ENCODE results near the gene CACNA1A. TPM values are rescaled to one million over a fixed set of nuclear protein-coding genes. Genes with fewer than 3 reads are reported as not detected.
A peak's percentile ranks its signal among the peaks of the same experiment; 100 is the strongest.

Gene CACNA1A
- total and polyA plus RNA-seq, 2 of the 4 experiments (the other 2 are of a cell fraction), result 5.9 to 15.0 TPM

GRCh38 chr19:13505761-13506470, 363 bp downstream of the CACNA1A start:
- peak overlapping the region; percentile 68; the same call in 1 of the 2 replicates for H3K4ac ChIP-seq (ENCODE audit: low read depth, low read length)
- dilution Hi-C loops (cut with HindIII; ENCODE audit: low sequenced_read_pairs, unreplicated experiment) (no loop called here), intact Hi-C loops (cut with micrococcal nuclease) (no loop called here), in situ Hi-C loops (cut with MboI; ENCODE audit: low sequenced_read_pairs) (no loop called here)
- 0 out of 2 replicates have a peak overlapping the region, but pooled peaks have one; percentile 42 for H3K23ac ChIP-seq (ENCODE audit: low read depth, low read length)
- peak overlapping the region; percentile 89 for H3K4me2 ChIP-seq (ENCODE audit: low read depth, low read length)
- no peak overlapping the region for H3K56ac ChIP-seq (ENCODE audit: extremely low read depth, insufficient read depth, low read length)
- H2BK5ac ChIP-seq (ENCODE audit: low read depth, low read length, poor library complexity, severe bottlenecking), result no peak overlapping the region
- peak overlapping the region; percentile 86 for H3K9ac ChIP-seq (ENCODE audit: low read depth, low read length)
- H3K4me3 ChIP-seq (ENCODE audit: insufficient read depth, low read depth, low read length), result peak overlapping the region; percentile 74
- H4K8ac ChIP-seq (ENCODE audit: low read depth in 2 of 2, low read length in 2 of 2), result peak overlapping the region; percentile 67 to 85; a peak in 3 of 4 replicates
- TF ChIP-seq RCOR1 (IDR thresholded peaks at IDR 0.05; ENCODE audit: insufficient replicate concordance, low read length) (no peak), RAD21 (IDR thresholded peaks at IDR 0.05; ENCODE audit: low read length) (no peak), CEBPB (IDR thresholded peaks at IDR 0.05; ENCODE audit: low read depth, low read length) (no peak), FOS (IDR thresholded peaks at IDR 0.05; ENCODE audit: low read depth, low read length) (no peak), ELK1 (IDR thresholded peaks at IDR 0.05; ENCODE audit: borderline replicate concordance, low read depth, low read length) (no peak), CHD1 (IDR thresholded peaks at IDR 0.05; ENCODE audit: low read depth, low read length) (no peak), RFX5 (IDR thresholded peaks at IDR 0.05; ENCODE audit: low read depth, low read length) (no peak), MAZ (IDR thresholded peaks at IDR 0.05; ENCODE audit: borderline replicate concordance, low read depth, low read length) (no peak), USF2 (IDR thresholded peaks at IDR 0.05; ENCODE audit: low read depth, low read length) (no peak), NFE2L2 (IDR thresholded peaks at IDR 0.05; ENCODE audit: low read depth, low read length) (no peak), MAFK (IDR thresholded peaks at IDR 0.05; ENCODE audit: low read depth, low read length) (no peak), BHLHE40 (IDR thresholded peaks at IDR 0.05; ENCODE audit: low read depth, low read length) (no peak), CTCF (conservative IDR thresholded peaks at IDR 0.05; ENCODE audit: low read depth, low read length) (no peak)
- peak overlapping the region; percentile 32; the same call in 1 of the 2 replicates for H4K91ac ChIP-seq (ENCODE audit: insufficient read depth, low read depth, low read length)
- H3K9me1 ChIP-seq (ENCODE audit: insufficient read depth, low read length), result 0 out of 2 replicates have a peak, but pooled peaks cover 4% of the 10 kb centered on the region
- peak overlapping the region; percentile 50; the same call in 1 of the 2 replicates for H2AK5ac ChIP-seq (ENCODE audit: low read depth, low read length)
- H3K9me3 ChIP-seq (ENCODE audit: control insufficient read depth, insufficient read depth, low read length), result no peaks in the 10 kb centered on the region
- H4K5ac ChIP-seq (ENCODE audit: low read depth, low read length), result no peak overlapping the region
- H3K4me1 ChIP-seq (ENCODE audit: control insufficient read depth, insufficient read depth, low read length), result peaks cover 3% of the 10 kb centered on the region; the same call in 1 of the 2 replicates
- H2AFZ ChIP-seq (replicated peaks; ENCODE audit: low read length, poor library complexity), result peak overlapping the region; percentile 86
- ChIA-PET CTCF (no interaction called here), POLR2A (ENCODE audit: unreplicated experiment) (no interaction called here)
- H3K36me3 ChIP-seq (ENCODE audit: control insufficient read depth, insufficient read depth, low read length), result peaks cover 1% of the 10 kb centered on the region; the same call in 1 of the 2 replicates
- H3K27ac ChIP-seq (ENCODE audit: insufficient read depth, low read length), result peak overlapping the region; percentile 41; the same call in 1 of the 2 replicates
- WGBS, 2 experiments (ENCODE audit: extremely low coverage in 2 of 2, insufficient read length in 1 of 2), result 2% methylated on average over 24 of the region's 69 CpGs; no CpG with 5 or more reads in 1 of the 2 experiments
- peak overlapping the region; percentile 81 for H2AK9ac ChIP-seq (replicated peaks; ENCODE audit: low read depth, low read length, poor library complexity)
- peak overlapping the region; percentile 81; the same call in 1 of the 2 replicates for H3K14ac ChIP-seq (replicated peaks; ENCODE audit: low read depth, low read length)
- peaks cover 0 to 3% of the 10 kb centered on the region in 2 experiments; a peak in 2 of 4 replicates for H3K79me1 ChIP-seq (ENCODE audit: low read depth in 1 of 2, low read length in 2 of 2)
- DNase-seq (peak; percentile 19), ATAC-seq (ENCODE audit: low read depth) (peak; percentile 75)
- peaks cover 21% of the 10 kb centered on the region for H3K27me3 ChIP-seq (ENCODE audit: control insufficient read depth, insufficient read depth, low read length)
- H2BK20ac ChIP-seq (ENCODE audit: low read depth, low read length), result no peak overlapping the region
- peaks cover 6% of the 10 kb centered on the region; the same call in 1 of the 2 replicates for H4K20me1 ChIP-seq (ENCODE audit: insufficient read depth, low read length)
- H2BK120ac ChIP-seq (ENCODE audit: low read depth, low read length), result no peak overlapping the region
- H3K18ac ChIP-seq (ENCODE audit: low read depth, low read length), result peak overlapping the region; percentile 42
- 0 out of 3 replicates have a peak overlapping the region, but pooled peaks have one; percentile 88 for H2BK15ac ChIP-seq (ENCODE audit: low read depth, low read length)
- BruUV-seq (replicated peaks), result TSS peak; percentile 90

All from IMR-90 (cell line).